WTC11 (cell line): Measurements from ENCODE around the gene LRP1. TPM values are rescaled to one million over a fixed set of nuclear protein-coding genes. Genes with fewer than 3 reads are reported as not detected.
A peak's percentile ranks its signal among the peaks of the same experiment; 100 is the strongest.

ENCODE experiments used
- ATAC-seq: fragments of 200-7000 bp; cut with Tn5 transposase; 2 replicates; pipeline ENCODE4 v1.10.0; 2021; ENCODE audit warnings: mild to moderate bottlenecking, moderate library complexity
- CTCF ChIA-PET: fragments of 300-600 bp; sonication (Branson Sonifier 250); formaldehyde crosslinking; loops from one replicate; lab custom pipeline; 2021; ENCODE audit warnings: antibody characterized with exemption; lab: Charles Lee
- POLR2A ChIA-PET: fragments of 350-600 bp; sonication (Branson Sonifier 250); formaldehyde crosslinking; loops from one replicate; lab custom pipeline; 2021; ENCODE audit warnings: antibody characterized with exemption; lab: Charles Lee
- DNase-seq: peaks from one replicate; pipeline ENCODE4 v3.0.0; 2021; ENCODE audit warnings: low spot score
- H3K27ac Mint-ChIP-seq: 2 replicates; pipeline ENCODE4 v1.8.0; 2021; ENCODE audit warnings: mixed read lengths
- H3K27me3 Mint-ChIP-seq: 2 replicates; pipeline ENCODE4 v1.8.0; 2021; ENCODE audit warnings: low read depth, mild to moderate bottlenecking, moderate library complexity, mixed read lengths
- H3K36me3 Mint-ChIP-seq: 2 replicates; pipeline ENCODE4 v1.8.0; 2021; ENCODE audit warnings: mixed read lengths
- H3K4me1 Mint-ChIP-seq: 2 replicates; pipeline ENCODE4 v1.8.0; 2022; ENCODE audit warnings: mixed read lengths
- H3K4me3 Mint-ChIP-seq: 2 replicates; pipeline ENCODE4 v1.8.0; 2021; ENCODE audit warnings: mild to moderate bottlenecking, moderate library complexity, mixed read lengths
- H3K9me3 Mint-ChIP-seq: 2 replicates; pipeline ENCODE4 v1.8.0; 2021; ENCODE audit warnings: mixed read lengths
- CREM ChIP-seq: sonication (generic); formaldehyde crosslinking; IDR thresholded peaks from 2 replicates; pipeline ENCODE4 v1.8.1; 2022; ENCODE audit warnings: mild to moderate bottlenecking, missing genetic modification reagents, moderate library complexity
- ESRRA ChIP-seq: sonication (generic); formaldehyde crosslinking; IDR thresholded peaks from 2 replicates; pipeline ENCODE4 v1.8.1; 2022; ENCODE audit warnings: mild to moderate bottlenecking, missing genetic modification reagents, borderline replicate concordance
- FOXK1 ChIP-seq: sonication (generic); formaldehyde crosslinking; IDR thresholded peaks from 2 replicates; pipeline ENCODE4 v1.8.0; 2022; ENCODE audit warnings: mild to moderate bottlenecking, moderate library complexity, missing genetic modification reagents
- FOXP1 ChIP-seq: sonication (generic); formaldehyde crosslinking; IDR thresholded peaks from 2 replicates; pipeline ENCODE4 v1.8.0; 2022; ENCODE audit warnings: missing genetic modification reagents, mild to moderate bottlenecking, moderate library complexity, borderline replicate concordance
- GRHL2 ChIP-seq: fragments of 250-450 bp; sonication (Bioruptor Pico); IDR thresholded peaks from 2 replicates; pipeline ENCODE4 v1.8.0; 2022; ENCODE audit warnings: mild to moderate bottlenecking, moderate library complexity; ENCODE audit not compliant: insufficient replicate concordance, severe bottlenecking
- MYBL2 ChIP-seq: sonication (generic); formaldehyde crosslinking; IDR thresholded peaks from 2 replicates; pipeline ENCODE4 v1.8.1; 2023; ENCODE audit warnings: mild to moderate bottlenecking, moderate library complexity, missing genetic modification reagents
- NFATC4 ChIP-seq: fragments of 250-450 bp; sonication (Bioruptor Pico); IDR thresholded peaks from 2 replicates; pipeline ENCODE4 v1.9.0; 2021; ENCODE audit warnings: mild to moderate bottlenecking
- NFE2L1 ChIP-seq: sonication (generic); formaldehyde crosslinking; IDR thresholded peaks from 2 replicates; pipeline ENCODE4 v1.8.1; 2023; ENCODE audit warnings: missing genetic modification reagents
- NR3C1 ChIP-seq: sonication (generic); formaldehyde crosslinking; conservative IDR thresholded peaks from 2 replicates; pipeline ENCODE4 v1.8.1; 2023; ENCODE audit warnings: low read depth, mild to moderate bottlenecking, missing genetic modification reagents
- OVOL2 ChIP-seq: fragments of 250-450 bp; sonication (Bioruptor Pico); IDR thresholded peaks from 2 replicates; pipeline ENCODE4 v1.9.0; 2021; ENCODE audit warnings: mild to moderate bottlenecking, borderline replicate concordance
- PRRX2 ChIP-seq: fragments of 250-450 bp; sonication (Bioruptor Pico); IDR thresholded peaks from 2 replicates; pipeline ENCODE4 v1.8.0; 2021; ENCODE audit warnings: mild to moderate bottlenecking
- RELA ChIP-seq: sonication (generic); formaldehyde crosslinking; IDR thresholded peaks from 2 replicates; pipeline ENCODE4 v1.8.1; 2022; ENCODE audit warnings: missing genetic modification reagents, mild to moderate bottlenecking, borderline replicate concordance
- RORB ChIP-seq: fragments of 250-450 bp; sonication (Bioruptor Pico); IDR thresholded peaks from 2 replicates; pipeline ENCODE4 v1.9.0; 2021; ENCODE audit warnings: mild to moderate bottlenecking
- SMAD3 ChIP-seq: sonication (generic); formaldehyde crosslinking; IDR thresholded peaks from 2 replicates; pipeline ENCODE4 v1.8.0; 2022; ENCODE audit warnings: missing genetic modification reagents, mild to moderate bottlenecking, borderline replicate concordance
- SMAD4 ChIP-seq: sonication (generic); formaldehyde crosslinking; IDR thresholded peaks from 2 replicates; pipeline ENCODE4 v1.8.0; 2022; ENCODE audit warnings: mild to moderate bottlenecking, missing genetic modification reagents
- TEAD1 ChIP-seq: sonication (generic); formaldehyde crosslinking; IDR thresholded peaks from 2 replicates; pipeline ENCODE4 v1.8.0; 2022; ENCODE audit warnings: mild to moderate bottlenecking, missing genetic modification reagents
- ZNF263 ChIP-seq: sonication (generic); formaldehyde crosslinking; IDR thresholded peaks from 2 replicates; pipeline ENCODE4 v1.8.1; 2022; ENCODE audit warnings: low read depth, mild to moderate bottlenecking, moderate library complexity, missing genetic modification reagents
- ZNF416 ChIP-seq: fragments of 250-450 bp; sonication (Bioruptor Pico); IDR thresholded peaks from 2 replicates; pipeline ENCODE4 v1.9.0; 2021; ENCODE audit warnings: mild to moderate bottlenecking, inconsistent platforms
- ZNF671 ChIP-seq: fragments of 250-450 bp; sonication (Bioruptor Pico); IDR thresholded peaks from 2 replicates; pipeline ENCODE4 v1.8.0; 2021; ENCODE audit warnings: mild to moderate bottlenecking
- total RNA-seq: library from RNA; stranded (reverse); gene quantifications from 3 replicates; pipeline ENCODE4 v1.2.3, GENCODE V29; 2021
- TF ChIP-seq, protein P1 (sequence below): sonication (generic); formaldehyde crosslinking; IDR thresholded peaks from 2 replicates; pipeline ENCODE4 v1.8.1; 2022; ENCODE audit warnings: mild to moderate bottlenecking, missing genetic modification reagents, moderate library complexity, borderline replicate concordance
- TF ChIP-seq, protein P2 (sequence below): fragments of 200-600 bp; IDR thresholded peaks from 2 replicates; pipeline ENCODE4 v1.8.0; 2022; ENCODE audit warnings: antibody characterized with exemption
- TF ChIP-seq, protein P3 (sequence below): sonication (generic); formaldehyde crosslinking; IDR thresholded peaks from 2 replicates; pipeline ENCODE4 v1.8.0; 2022; ENCODE audit warnings: missing genetic modification reagents
- TF ChIP-seq, protein P4 (sequence below): sonication (generic); formaldehyde crosslinking; IDR thresholded peaks from 2 replicates; pipeline ENCODE4 v1.8.1; 2023; ENCODE audit warnings: mild to moderate bottlenecking, missing genetic modification reagents
- TF ChIP-seq, protein P5 (sequence below): fragments of 250-450 bp; sonication (Bioruptor Pico); IDR thresholded peaks from 2 replicates; pipeline ENCODE4 v1.8.0; 2021; ENCODE audit warnings: mild to moderate bottlenecking

LRP1 gene
- total RNA-seq, 1 experiment from 2014 or later = 120 TPM

DNA sequence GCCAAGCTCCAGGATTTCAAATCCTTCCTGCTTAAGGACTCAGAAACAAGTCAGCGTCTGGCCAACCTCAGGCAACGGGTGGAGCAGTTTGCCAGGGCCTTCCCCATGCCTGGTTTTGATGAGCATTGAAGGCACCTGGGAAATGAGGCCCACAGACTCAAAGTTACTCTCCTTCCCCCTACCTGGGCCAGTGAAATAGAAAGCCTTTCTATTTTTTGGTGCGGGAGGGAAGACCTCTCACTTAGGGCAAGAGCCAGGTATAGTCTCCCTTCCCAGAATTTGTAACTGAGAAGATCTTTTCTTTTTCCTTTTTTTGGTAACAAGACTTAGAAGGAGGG lies 105.9 kb downstream of the LRP1 start (continued):
- no peak for TF ChIP-seq FOXP1 (CRISPR knock-in tag)

DNA sequence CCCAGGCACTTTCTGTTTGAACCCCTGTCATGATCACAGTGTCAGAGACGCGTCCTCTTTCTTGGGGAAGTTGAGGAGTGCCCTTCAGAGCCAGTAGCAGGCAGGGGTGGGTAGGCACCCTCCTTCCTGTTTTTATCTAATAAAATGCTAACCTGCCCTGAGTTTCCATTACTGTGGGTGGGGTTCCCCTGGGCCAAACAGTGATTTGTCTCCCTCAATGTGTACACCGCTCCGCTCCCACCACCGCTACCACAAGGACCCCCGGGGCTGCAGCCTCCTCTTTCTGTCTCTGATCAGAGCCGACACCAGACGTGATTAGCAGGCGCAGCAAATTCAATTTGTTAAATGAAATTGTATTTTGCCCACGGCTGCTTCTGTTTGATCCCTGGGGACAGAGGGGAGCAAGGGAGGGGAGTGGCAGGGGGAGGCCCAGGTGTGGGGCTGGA lies 106.3 kb downstream of the LRP1 start:
- Mint-ChIP-seq H3K4me1 (peaks cover 49% of the 10 kb centered on the region), H3K27ac (no peak overlapping the region), H3K36me3 (peaks cover 35% of the 10 kb centered on the region), H3K27me3 (peaks cover 56% of the 10 kb centered on the region), H3K9me3 (no peaks in the 10 kb centered on the region), H3K4me3 (no peak overlapping the region)
- ATAC-seq (no peak), DNase-seq (no peak)
- POLR2A ChIA-PET = interaction anchor here (9.7 kb wide), 1 partner anchor 10 kb away, joined by 97 read pairs; no protein-coding TSS in a partner anchor
- TF ChIP-seq, protein P1, sequence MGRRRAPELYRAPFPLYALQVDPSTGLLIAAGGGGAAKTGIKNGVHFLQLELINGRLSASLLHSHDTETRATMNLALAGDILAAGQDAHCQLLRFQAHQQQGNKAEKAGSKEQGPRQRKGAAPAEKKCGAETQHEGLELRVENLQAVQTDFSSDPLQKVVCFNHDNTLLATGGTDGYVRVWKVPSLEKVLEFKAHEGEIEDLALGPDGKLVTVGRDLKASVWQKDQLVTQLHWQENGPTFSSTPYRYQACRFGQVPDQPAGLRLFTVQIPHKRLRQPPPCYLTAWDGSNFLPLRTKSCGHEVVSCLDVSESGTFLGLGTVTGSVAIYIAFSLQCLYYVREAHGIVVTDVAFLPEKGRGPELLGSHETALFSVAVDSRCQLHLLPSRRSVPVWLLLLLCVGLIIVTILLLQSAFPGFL (CRISPR knock-in tag) = no peak
- no peak for TF ChIP-seq MYBL2 (CRISPR knock-in tag)
- no peak for TF ChIP-seq CREM (CRISPR knock-in tag)
- TF ChIP-seq ESRRA (CRISPR knock-in tag) = no peak
- no peak for TF ChIP-seq NFE2L1 (CRISPR knock-in tag)
- no peak for TF ChIP-seq RORB (CRISPR knock-in tag)
- no peak for TF ChIP-seq ZNF263 (CRISPR knock-in tag)
- TF ChIP-seq, protein P2, sequence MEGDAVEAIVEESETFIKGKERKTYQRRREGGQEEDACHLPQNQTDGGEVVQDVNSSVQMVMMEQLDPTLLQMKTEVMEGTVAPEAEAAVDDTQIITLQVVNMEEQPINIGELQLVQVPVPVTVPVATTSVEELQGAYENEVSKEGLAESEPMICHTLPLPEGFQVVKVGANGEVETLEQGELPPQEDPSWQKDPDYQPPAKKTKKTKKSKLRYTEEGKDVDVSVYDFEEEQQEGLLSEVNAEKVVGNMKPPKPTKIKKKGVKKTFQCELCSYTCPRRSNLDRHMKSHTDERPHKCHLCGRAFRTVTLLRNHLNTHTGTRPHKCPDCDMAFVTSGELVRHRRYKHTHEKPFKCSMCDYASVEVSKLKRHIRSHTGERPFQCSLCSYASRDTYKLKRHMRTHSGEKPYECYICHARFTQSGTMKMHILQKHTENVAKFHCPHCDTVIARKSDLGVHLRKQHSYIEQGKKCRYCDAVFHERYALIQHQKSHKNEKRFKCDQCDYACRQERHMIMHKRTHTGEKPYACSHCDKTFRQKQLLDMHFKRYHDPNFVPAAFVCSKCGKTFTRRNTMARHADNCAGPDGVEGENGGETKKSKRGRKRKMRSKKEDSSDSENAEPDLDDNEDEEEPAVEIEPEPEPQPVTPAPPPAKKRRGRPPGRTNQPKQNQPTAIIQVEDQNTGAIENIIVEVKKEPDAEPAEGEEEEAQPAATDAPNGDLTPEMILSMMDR = no peak
- no peak for TF ChIP-seq RELA (CRISPR knock-in tag)
- TF ChIP-seq OVOL2 = no peak
- TF ChIP-seq NR3C1 (CRISPR knock-in tag) = no peak
- TF ChIP-seq TEAD1 (CRISPR knock-in tag) = no peak
- TF ChIP-seq GRHL2 (CRISPR knock-in tag) = no peak
- CTCF ChIA-PET = interaction anchor here (0.6 kb wide), 1 partner anchor 21 kb away, joined by 4 read pairs; no protein-coding TSS in a partner anchor

DNA sequence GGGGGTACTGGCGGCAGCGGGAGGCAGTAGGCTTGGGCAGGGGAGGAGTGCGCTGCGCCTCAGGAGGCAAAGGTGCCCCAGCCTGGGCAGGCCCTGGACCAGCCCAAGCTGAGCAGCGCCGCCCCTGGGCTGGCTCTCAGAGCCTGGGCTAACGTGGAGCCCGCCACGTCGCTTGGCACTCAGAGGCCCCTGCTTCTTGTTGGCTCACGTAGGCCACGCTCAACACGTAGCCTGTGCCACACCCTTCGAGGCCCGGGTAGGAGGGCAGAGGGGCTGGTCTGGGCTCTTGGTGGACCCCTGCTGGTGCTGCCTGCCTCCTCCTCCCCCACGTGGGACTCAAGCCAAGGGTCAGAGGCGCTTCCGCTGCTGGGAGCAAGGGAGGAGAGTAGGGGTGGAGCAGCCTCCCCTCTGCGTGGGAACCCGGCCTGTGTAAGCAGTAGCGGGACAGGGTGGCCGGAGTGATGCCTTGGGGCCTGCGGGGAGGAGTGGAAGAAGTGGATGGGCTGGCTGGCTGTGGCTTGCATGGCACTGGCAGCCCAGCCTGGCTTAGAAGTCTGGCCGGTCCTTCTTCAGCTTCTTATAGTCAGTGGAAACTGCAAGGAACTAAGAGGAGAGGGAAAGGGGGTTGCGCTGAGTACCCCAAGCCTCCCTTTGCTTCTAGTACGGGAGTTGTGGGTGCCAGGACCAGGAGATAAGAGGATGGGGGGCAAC lies 106.9 kb downstream of the LRP1 start:
- peaks cover 35% of the 10 kb centered on the region for H3K36me3 Mint-ChIP-seq
- peaks cover 60% of the 10 kb centered on the region for H3K27me3 Mint-ChIP-seq
- CTCF ChIA-PET = interaction anchor here (10.7 to 18.5 kb wide), 2 partner anchors 9 to 21 kb away, joined by 415 to 660 read pairs; partner anchors contain the start of genes NXPH4 and SHMT2
- no peak overlapping the region for H3K4me3 Mint-ChIP-seq
- no peaks in the 10 kb centered on the region for H3K9me3 Mint-ChIP-seq
- peaks cover 50% of the 10 kb centered on the region for H3K4me1 Mint-ChIP-seq
- DNase-seq (peak; percentile 56), ATAC-seq (peak; percentile 1)
- no peak overlapping the region for H3K27ac Mint-ChIP-seq
- POLR2A ChIA-PET = interaction anchor here (9.7 kb wide), 1 partner anchor 10 kb away, joined by 97 read pairs; no protein-coding TSS in a partner anchor
- TF ChIP-seq, protein P3, sequence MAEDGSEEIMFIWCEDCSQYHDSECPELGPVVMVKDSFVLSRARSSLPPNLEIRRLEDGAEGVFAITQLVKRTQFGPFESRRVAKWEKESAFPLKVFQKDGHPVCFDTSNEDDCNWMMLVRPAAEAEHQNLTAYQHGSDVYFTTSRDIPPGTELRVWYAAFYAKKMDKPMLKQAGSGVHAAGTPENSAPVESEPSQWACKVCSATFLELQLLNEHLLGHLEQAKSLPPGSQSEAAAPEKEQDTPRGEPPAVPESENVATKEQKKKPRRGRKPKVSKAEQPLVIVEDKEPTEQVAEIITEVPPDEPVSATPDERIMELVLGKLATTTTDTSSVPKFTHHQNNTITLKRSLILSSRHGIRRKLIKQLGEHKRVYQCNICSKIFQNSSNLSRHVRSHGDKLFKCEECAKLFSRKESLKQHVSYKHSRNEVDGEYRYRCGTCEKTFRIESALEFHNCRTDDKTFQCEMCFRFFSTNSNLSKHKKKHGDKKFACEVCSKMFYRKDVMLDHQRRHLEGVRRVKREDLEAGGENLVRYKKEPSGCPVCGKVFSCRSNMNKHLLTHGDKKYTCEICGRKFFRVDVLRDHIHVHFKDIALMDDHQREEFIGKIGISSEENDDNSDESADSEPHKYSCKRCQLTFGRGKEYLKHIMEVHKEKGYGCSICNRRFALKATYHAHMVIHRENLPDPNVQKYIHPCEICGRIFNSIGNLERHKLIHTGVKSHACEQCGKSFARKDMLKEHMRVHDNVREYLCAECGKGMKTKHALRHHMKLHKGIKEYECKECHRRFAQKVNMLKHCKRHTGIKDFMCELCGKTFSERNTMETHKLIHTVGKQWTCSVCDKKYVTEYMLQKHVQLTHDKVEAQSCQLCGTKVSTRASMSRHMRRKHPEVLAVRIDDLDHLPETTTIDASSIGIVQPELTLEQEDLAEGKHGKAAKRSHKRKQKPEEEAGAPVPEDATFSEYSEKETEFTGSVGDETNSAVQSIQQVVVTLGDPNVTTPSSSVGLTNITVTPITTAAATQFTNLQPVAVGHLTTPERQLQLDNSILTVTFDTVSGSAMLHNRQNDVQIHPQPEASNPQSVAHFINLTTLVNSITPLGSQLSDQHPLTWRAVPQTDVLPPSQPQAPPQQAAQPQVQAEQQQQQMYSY (CRISPR knock-in tag) = 0 out of 2 replicates have a peak, but pooled peaks have one; percentile 11
- peak; percentile 78; the same call in 1 of the 2 replicates for TF ChIP-seq ZNF671 (CRISPR knock-in tag)
- TF ChIP-seq SMAD3 (CRISPR knock-in tag) = no peak
- TF ChIP-seq, protein P4, sequence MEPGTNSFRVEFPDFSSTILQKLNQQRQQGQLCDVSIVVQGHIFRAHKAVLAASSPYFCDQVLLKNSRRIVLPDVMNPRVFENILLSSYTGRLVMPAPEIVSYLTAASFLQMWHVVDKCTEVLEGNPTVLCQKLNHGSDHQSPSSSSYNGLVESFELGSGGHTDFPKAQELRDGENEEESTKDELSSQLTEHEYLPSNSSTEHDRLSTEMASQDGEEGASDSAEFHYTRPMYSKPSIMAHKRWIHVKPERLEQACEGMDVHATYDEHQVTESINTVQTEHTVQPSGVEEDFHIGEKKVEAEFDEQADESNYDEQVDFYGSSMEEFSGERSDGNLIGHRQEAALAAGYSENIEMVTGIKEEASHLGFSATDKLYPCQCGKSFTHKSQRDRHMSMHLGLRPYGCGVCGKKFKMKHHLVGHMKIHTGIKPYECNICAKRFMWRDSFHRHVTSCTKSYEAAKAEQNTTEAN = 0 out of 2 replicates have a peak, but pooled peaks have one; percentile 21
- TF ChIP-seq FOXK1 = no peak
- TF ChIP-seq FOXP1 (CRISPR knock-in tag) = peak; percentile 49; the same call in 1 of the 2 replicates
- TF ChIP-seq ZNF416 (CRISPR knock-in tag) = peak; percentile 83
- TF ChIP-seq NFATC4 (CRISPR knock-in tag) = peak; percentile 72
- TF ChIP-seq OVOL2 = no peak
- no peak for TF ChIP-seq SMAD4 (CRISPR knock-in tag)
- peak; percentile 82 for TF ChIP-seq PRRX2 (CRISPR knock-in tag)
- TF ChIP-seq, protein P5, sequence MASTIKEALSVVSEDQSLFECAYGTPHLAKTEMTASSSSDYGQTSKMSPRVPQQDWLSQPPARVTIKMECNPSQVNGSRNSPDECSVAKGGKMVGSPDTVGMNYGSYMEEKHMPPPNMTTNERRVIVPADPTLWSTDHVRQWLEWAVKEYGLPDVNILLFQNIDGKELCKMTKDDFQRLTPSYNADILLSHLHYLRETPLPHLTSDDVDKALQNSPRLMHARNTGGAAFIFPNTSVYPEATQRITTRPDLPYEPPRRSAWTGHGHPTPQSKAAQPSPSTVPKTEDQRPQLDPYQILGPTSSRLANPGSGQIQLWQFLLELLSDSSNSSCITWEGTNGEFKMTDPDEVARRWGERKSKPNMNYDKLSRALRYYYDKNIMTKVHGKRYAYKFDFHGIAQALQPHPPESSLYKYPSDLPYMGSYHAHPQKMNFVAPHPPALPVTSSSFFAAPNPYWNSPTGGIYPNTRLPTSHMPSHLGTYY = peak; percentile 53; the same call in 1 of the 2 replicates
